Caki2 (cell line): ENCODE measurements around the gene BRPF1. TPM values are rescaled to one million over a fixed set of nuclear protein-coding genes. Genes with fewer than 3 reads are reported as not detected.
A peak's percentile ranks its signal among the peaks of the same experiment; 100 is the strongest.

ENCODE experiments used
- DNase-seq: peaks from one replicate; pipeline ENCODE4 v3.0.0-alpha.2; 2015; ENCODE audit warnings: low read depth
- in situ Hi-C: cut with HindIII; loops from 2 replicates; pipeline ENCODE4 v1.10.0; 2016; ENCODE audit warnings: low sequenced_read_pairs, low pct_unique_long_range_greater_than_20kb, mixed read lengths
- total RNA-seq: library from RNA; depleted of rRNA; stranded (reverse); fragments of >200 nt; shearing (Covaris generic); gene quantifications from 2 replicates; pipeline ENCODE4 v1.2.3, GENCODE V29; 2014; ENCODE audit warnings: low replicate concordance

BRPF1 gene
- total RNA-seq, 1 experiment from 2014 or later: 6.5 TPM

GRCh38 chr3:9779075-9779593 lies 47.6 kb downstream of the BRPF1 start:
- in situ Hi-C loops: no loop called here
- no peak for DNase-seq

- in situ Hi-C loops: no loop called here
- DNase-seq: no peak
Observed at GRCh38 chr3:9779721-9780457, 48.4 kb downstream of the BRPF1 start.

- in situ Hi-C loops: no loop called here
- no peak for DNase-seq
Observed at GRCh38 chr3:9780458-9780812, 48.9 kb downstream of the BRPF1 start.

- in situ Hi-C loops: no loop called here
- no peak for DNase-seq
Observed at GRCh38 chr3:9780910-9781309, 49.4 kb downstream of the BRPF1 start.

- DNase-seq: no peak
- in situ Hi-C loops: no loop called here
Observed at GRCh38 chr3:9781551-9781950, 50.0 kb downstream of the BRPF1 start.

- in situ Hi-C loops: no loop called here
- no peak for DNase-seq
Observed at GRCh38 chr3:9781978-9782603, 50.6 kb downstream of the BRPF1 start.

- no peak for DNase-seq
- in situ Hi-C loops: no loop called here
Observed at GRCh38 chr3:9782770-9783169, 51.2 kb downstream of the BRPF1 start.

- in situ Hi-C loops: no loop called here
- DNase-seq: no peak
Observed at GRCh38 chr3:9783954-9784353, 52.4 kb downstream of the BRPF1 start.

- no peak for DNase-seq
- in situ Hi-C loops: no loop called here
Observed at GRCh38 chr3:9784965-9785364, 53.4 kb downstream of the BRPF1 start.

- DNase-seq: no peak
- in situ Hi-C loops: no loop called here
Observed at GRCh38 chr3:9785602-9786001, 54.1 kb downstream of the BRPF1 start.

GRCh38 chr3:9786209-9786739 lies 54.7 kb downstream of the BRPF1 start:
- in situ Hi-C loops: no loop called here
- DNase-seq: no peak

- in situ Hi-C loops: no loop called here
- no peak for DNase-seq
Observed at GRCh38 chr3:9786825-9787669, 55.5 kb downstream of the BRPF1 start.

GRCh38 chr3:9787714-9788113 lies 56.2 kb downstream of the BRPF1 start:
- no peak for DNase-seq
- in situ Hi-C loops: no loop called here

- in situ Hi-C loops: no loop called here
- DNase-seq: no peak
Observed at GRCh38 chr3:9791127-9791526, 59.6 kb downstream of the BRPF1 start.

GRCh38 chr3:9791790-9792404 lies 60.4 kb downstream of the BRPF1 start:
- in situ Hi-C loops: no loop called here
- DNase-seq: no peak

GRCh38 chr3:9792405-9793160 lies 61.0 kb downstream of the BRPF1 start, which contains the start of the genes ARPC4 and TADA3:
Gene ARPC4, plus strand, starts transcription at chr3:9793082. Its CDS starts 40 bp downstream, at chr3:9793122.
Gene TADA3, minus strand, starts transcription at chr3:9792473. Its CDS starts 1,007 bp downstream, at chr3:9791466.
- in situ Hi-C loops: no loop called here
- peak; percentile 93 for DNase-seq

GRCh38 chr3:9793161-9793781 lies 61.7 kb downstream of the BRPF1 start:
- peak; percentile 23 for DNase-seq
- in situ Hi-C loops: no loop called here
